HUES6 (cell line): ENCODE results near the gene KRTAP5-1.

ENCODE experiments used
- H3K27ac ChIP-seq: 2 replicates; pipeline ENCODE4 v1.7.0; 2013; ENCODE audit warnings: low read depth, mild to moderate bottlenecking, low read length, inconsistent platforms
- H3K27me3 ChIP-seq: 2 replicates; pipeline ENCODE4 v1.6.1; 2013; ENCODE audit warnings: low read length; ENCODE audit not compliant: control insufficient read depth, insufficient read depth
- H3K36me3 ChIP-seq: 2 replicates; pipeline ENCODE4 v1.6.1; 2013; ENCODE audit warnings: low read length; ENCODE audit not compliant: control insufficient read depth, insufficient read depth
- H3K4me1 ChIP-seq: 2 replicates; pipeline ENCODE4 v1.6.1; 2013; ENCODE audit warnings: low read length; ENCODE audit not compliant: control insufficient read depth, insufficient read depth
- H3K4me3 ChIP-seq: 2 replicates; pipeline ENCODE4 v1.5.1; 2013; ENCODE audit warnings: low read depth, low read length
- H3K9ac ChIP-seq: one replicate; pipeline ENCODE4 v1.6.1; 2013; ENCODE audit warnings: mild to moderate bottlenecking, low read length
- H3K9me3 ChIP-seq: 2 replicates; pipeline ENCODE4 v1.6.1; 2013; ENCODE audit warnings: low read depth, low read length; ENCODE audit not compliant: control insufficient read depth, insufficient read depth

KRTAP5-1 gene

DNA sequence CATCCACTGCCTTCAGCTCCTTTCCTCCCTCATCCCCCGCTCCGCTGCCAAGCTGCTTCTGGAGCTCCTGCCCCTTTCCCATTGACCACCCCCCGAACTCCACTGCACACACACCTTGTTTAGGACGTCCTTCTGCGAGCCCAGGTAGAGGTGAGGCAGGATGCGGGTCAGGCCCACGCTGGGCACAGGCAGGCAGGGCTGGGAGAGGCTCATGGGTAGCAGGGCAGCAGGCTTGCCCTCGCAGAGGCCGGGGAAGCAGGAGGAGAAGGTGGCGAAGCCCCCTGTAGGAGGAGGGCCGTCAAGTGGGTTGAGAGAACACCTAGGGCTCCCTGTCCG lies 26.3 kb downstream of the KRTAP5-1 start:
- no peak overlapping the region for H3K27ac ChIP-seq
- peak overlapping the region; percentile 27 for H3K9ac ChIP-seq
- H3K4me3 ChIP-seq, result 0 out of 2 replicates have a peak overlapping the region, but pooled peaks have one; percentile 9
- H3K36me3 ChIP-seq, result peaks cover 8% of the 10 kb centered on the region; the same call in 1 of the 2 replicates
- H3K4me1 ChIP-seq, result peaks cover 41% of the 10 kb centered on the region
- no peaks in the 10 kb centered on the region for H3K9me3 ChIP-seq
- peaks cover 70% of the 10 kb centered on the region for H3K27me3 ChIP-seq

DNA sequence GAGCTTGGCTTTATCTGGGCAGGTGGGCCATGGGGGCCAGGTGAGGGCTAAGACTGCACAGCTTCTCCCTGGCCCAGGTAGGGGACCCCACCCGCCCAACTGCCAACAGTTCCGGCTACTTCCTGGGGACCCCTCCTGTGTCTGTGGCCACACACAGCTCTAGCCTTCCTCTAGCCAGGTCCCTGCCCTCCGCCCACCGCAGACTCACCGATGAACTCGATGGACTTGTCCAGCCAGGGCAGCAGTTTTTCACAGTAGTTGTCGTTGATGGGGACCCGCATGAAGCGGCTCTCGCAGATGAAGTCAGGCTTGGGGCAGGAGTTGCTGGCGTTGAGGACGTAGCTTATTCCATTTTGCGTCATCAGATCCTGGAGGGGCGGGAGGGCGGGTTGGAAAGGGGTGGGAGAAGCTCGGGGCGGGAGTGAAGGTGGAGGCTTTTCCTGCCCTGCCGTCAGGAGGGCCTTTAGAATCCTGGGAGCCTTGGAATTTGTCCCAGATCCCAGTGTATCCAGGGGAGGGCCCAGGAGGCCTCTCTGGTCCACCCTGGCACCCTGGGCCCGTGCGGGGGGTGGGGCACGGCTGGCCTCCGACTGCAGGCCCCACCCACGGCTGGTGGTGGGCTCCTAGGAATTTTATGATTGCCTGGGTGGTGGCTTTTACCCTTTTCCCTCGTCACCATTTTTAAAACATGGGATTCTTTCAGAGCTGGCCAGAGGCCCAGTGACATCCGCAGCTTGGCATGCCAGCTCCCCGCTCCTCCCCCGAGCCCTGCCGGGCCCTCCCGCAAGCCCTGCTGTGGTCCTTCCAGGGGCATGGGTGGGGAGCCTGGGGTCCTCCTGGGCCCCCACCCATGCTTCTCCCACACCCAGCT lies 26.9 kb downstream of the KRTAP5-1 start:
- Histone ChIP-seq H3K27ac (no peak overlapping the region), H3K9ac (no peak overlapping the region), H3K4me3 (0 out of 2 replicates have a peak overlapping the region, but pooled peaks have one; percentile 9), H3K27me3 (peaks cover 76% of the 10 kb centered on the region), H3K4me1 (peaks cover 41% of the 10 kb centered on the region), H3K9me3 (no peaks in the 10 kb centered on the region), H3K36me3 (peaks cover 8% of the 10 kb centered on the region; the same call in 1 of the 2 replicates)

DNA sequence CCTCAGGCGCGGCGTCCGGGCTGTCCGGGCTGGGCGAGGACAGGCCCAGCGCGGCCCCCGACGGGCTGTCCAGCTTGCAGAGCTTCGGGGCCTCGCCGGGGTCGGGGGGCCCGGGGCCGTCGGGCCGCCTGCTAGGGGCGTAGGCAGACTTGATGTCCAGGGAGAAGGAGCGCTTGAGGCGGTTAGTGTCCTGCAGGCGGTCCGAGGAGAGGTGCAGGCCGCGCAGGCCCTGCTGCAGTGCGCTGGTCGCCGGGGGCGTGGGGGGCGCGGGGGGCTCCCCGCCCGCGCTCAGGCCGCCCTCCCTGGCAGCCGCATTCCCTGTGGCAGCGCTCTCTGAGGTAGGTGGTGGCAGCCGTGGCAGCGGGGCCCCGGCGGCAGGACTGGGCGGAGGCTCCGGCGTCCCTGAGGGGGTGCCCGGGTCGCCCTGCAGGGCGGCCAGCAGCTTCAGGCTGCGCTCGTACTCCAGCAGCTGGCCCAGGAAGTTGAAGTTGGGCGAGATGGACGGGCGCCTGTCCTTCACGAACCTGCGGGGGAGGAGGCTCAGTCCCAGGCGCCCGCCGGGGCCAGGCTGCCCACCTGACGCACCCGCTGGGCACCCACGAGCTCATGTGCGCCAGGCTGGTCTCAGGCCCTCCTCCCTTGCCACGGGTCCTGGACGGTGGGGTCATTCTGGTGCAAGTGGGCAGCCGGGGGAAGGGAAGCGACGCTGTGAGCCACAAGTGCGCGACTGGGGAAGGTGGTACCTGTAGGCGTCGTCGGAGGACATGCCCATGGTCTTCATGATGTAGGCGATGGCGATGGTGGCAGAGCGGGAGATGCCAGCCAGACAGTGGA lies 27.8 kb downstream of the KRTAP5-1 start:
- Histone ChIP-seq H3K9me3 (no peaks in the 10 kb centered on the region), H3K4me3 (no peak overlapping the region), H3K27me3 (peaks cover 84% of the 10 kb centered on the region), H3K4me1 (peaks cover 41% of the 10 kb centered on the region), H3K36me3 (peaks cover 5% of the 10 kb centered on the region; the same call in 1 of the 2 replicates), H3K27ac (no peak overlapping the region), H3K9ac (no peak overlapping the region)

DNA sequence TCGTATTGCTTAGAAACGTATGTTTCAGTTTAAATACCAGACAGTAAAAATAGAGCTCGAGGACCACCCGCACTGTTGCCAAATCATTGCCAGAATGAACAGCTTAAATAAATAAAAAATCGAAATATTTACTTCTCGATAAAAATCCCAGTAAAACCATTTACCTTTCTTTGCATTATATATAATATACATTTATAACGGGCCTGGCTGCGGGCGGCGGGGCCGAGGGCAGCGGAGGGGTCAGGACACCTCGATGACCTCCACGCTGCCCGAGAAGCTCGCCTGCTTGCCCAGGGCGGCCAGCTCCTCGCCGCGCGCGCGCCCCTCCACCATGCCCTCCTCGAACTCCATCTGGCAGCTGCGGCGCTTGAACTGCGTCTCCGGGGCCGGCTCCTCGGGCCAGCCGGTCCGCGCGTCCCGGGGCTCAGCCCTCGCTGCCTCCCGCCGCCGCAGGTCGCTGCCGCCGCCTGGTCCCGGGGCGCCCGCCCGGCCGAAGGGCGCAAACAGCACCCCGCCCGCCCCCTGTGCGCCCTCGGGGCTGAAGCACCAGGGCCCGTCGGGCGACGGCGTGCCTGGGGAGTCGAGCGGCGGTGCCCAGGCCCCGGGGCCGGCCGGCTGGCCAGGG lies 28.7 kb downstream of the KRTAP5-1 start:
- Histone ChIP-seq H3K4me1 (peaks cover 41% of the 10 kb centered on the region), H3K9ac (no peak overlapping the region), H3K27me3 (peaks cover 86% of the 10 kb centered on the region), H3K4me3 (no peak overlapping the region), H3K36me3 (peaks cover 4% of the 10 kb centered on the region; the same call in 1 of the 2 replicates), H3K9me3 (no peaks in the 10 kb centered on the region), H3K27ac (no peak overlapping the region)

DNA sequence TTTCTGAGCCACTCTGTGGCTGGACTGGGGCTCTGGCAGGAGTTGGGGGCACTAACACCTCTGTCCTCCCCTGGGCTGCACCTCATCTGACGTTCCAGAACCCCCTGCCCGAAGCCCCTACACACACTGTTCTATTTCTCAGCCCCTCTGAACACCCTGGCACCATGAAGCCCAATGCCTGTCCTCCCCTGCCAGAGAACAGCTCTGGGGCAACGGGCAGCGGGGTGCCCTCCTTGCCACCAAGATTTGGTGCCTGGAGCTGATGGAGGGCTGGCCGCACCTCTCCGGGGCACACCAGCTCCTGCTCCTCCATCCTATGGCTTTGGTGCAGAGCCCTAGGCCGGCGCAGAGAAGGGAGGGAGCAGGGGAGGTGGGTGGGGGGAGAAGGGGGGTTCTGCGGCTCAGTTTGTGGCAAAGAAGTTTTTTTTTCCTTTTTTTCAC lies 29.4 kb downstream of the KRTAP5-1 start:
- Histone ChIP-seq H3K4me1 (peaks cover 41% of the 10 kb centered on the region), H3K9me3 (no peaks in the 10 kb centered on the region), H3K9ac (no peak overlapping the region), H3K27ac (no peak overlapping the region), H3K36me3 (peaks cover 4% of the 10 kb centered on the region; the same call in 1 of the 2 replicates), H3K4me3 (no peak overlapping the region), H3K27me3 (peaks cover 85% of the 10 kb centered on the region)

DNA sequence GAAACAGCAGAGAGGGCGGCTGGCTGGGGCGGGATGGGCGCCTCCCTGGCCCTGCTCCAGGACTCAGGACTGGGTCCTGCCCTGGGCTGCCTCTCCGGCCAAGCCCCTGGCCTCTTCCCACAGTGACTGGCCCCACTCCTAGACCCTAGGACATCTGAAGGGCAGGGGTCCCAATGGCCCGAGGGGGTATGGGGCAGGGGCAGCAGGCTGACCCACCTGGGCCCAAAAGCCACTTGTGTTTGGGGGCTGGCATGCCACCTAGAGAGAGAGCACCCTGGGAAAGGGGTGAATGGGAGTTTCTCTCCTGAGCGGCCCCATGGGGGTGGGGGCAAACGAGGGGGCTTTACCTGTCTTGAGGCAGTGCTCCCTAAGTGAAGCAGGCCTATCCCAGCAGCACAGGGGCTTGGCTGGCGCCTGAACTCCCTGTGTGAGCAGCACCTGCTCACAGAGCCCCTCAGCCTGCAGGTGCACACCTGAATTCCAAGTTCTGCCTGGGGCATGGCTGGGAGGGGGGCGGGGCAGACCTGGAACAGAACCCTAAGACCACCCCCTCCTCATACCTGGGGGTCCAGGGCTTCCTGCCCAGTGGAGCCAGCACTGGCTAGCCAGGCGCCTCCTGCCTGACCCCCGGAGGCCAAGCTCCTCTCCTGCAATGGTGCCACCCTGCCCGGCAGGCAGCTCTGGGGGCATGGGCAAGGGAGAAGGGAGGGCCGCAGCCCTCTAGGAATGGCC lies 29.9 kb downstream of the KRTAP5-1 start:
- Histone ChIP-seq H3K4me3 (no peak overlapping the region), H3K36me3 (peaks cover 4% of the 10 kb centered on the region; the same call in 1 of the 2 replicates), H3K9me3 (no peaks in the 10 kb centered on the region), H3K27me3 (peaks cover 82% of the 10 kb centered on the region), H3K27ac (no peak overlapping the region), H3K9ac (no peak overlapping the region), H3K4me1 (peaks cover 41% of the 10 kb centered on the region)

DNA sequence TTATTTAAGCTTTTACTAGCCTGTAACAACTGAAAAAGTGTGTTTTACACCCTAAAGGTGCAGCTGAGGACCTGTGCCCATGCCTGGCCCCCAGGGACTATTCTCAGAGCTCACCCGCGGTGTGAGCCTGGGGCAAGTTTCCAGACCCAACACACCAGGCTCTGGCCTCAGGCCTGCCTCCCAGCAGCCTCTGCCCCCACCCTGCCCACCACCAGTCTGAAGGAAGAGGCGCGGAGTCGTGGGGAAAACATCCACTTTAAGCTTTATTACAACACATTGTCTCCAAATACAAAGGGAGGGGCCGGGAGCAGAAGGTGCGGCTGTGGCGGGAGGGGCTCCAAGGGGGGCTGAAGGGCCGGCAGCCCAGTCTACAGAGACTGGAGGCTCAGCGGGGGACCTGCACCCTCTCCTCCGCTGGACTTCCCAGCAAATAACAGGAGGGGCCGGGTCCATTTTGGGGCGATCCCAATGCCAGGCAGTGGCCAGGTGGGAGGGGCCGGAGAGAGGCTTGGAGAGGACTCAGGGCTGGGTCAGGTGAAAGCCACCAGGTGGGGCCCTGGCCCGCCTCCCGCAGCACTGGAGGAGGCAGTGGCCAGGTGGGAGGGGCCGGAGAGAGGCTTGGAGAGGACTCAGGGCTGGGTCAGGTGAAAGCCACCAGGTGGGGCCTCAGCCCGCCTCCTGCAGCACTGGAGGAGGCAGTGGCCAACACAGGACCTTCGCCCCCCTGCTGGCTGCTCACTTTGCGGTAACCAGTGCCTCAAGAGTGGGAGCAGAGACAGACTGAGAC lies 31.1 kb downstream of the KRTAP5-1 start:
- peaks cover 82% of the 10 kb centered on the region for H3K27me3 ChIP-seq
- H3K4me1 ChIP-seq, result peaks cover 32% of the 10 kb centered on the region
- no peak overlapping the region for H3K27ac ChIP-seq
- H3K4me3 ChIP-seq, result no peak overlapping the region
- no peak overlapping the region for H3K9ac ChIP-seq
- H3K9me3 ChIP-seq, result no peaks in the 10 kb centered on the region
- H3K36me3 ChIP-seq, result peaks cover 4% of the 10 kb centered on the region; the same call in 1 of the 2 replicates

DNA sequence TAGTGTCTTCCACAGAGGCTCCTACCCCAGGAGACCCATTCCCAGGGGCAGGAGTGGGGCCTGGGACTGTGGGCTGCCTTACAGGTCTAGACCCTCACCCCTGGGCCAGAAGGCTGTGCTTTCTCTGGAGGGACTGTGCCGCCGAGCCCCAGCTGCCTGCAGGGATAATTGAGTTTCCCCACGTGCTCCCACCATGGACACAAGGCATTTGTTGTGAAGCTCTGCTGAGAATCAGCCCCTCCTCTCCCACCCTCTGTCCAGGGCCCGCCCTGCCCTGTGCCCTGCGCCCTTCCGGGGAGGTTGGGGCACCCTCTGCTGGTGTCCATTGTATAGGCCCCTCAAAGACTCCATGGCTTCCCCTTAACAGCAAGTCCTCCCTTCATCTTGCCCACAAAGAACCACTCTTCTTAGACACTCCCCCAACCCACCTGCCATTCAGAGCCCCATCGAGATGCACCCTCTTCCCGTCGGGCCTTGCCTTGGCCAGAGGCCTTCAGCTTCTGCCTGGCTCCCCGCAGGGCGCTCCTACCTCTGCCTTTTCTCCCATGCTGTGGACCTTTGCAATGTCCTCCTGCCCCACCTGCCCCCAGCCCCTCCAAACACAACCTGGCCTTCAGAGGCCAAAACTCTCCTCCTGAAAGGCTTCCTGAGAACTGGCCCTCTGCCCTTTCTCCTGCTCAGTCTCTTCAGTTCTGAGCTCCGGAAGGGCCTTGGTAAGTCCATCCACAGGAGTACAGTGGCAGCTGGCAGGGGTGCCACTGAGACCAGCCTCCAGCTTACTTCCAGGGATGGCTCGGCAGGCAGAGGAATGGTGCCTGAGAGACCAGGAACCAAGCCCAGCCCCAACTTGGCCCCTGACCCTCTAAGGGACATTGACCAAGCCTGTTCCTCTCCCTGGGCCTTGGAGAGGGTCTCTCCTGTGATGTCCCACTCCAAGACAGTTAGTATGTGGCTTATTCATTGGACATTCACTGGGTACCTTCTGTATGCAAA lies 35.4 kb downstream of the KRTAP5-1 start:
- Histone ChIP-seq H3K9ac (no peak overlapping the region), H3K9me3 (no peaks in the 10 kb centered on the region), H3K4me3 (no peak overlapping the region), H3K27me3 (peaks cover 84% of the 10 kb centered on the region), H3K4me1 (peaks cover 18% of the 10 kb centered on the region), H3K27ac (no peak overlapping the region), H3K36me3 (no peaks in the 10 kb centered on the region)
